Neutrophil (primary cell): ENCODE results near the gene FURIN.

ENCODE experiments used
- H3K27ac ChIP-seq: fragments of 200-600 bp; sonication (generic); 2 replicates; pipeline ENCODE4 v1.5.1; 2016; ENCODE audit warnings: mild to moderate bottlenecking, moderate library complexity
- H3K27me3 ChIP-seq: fragments of 200-600 bp; sonication (generic); 2 replicates; pipeline ENCODE4 v1.6.0; 2016; ENCODE audit warnings: mild to moderate bottlenecking
- H3K36me3 ChIP-seq: fragments of 200-600 bp; sonication (generic); 2 replicates; pipeline ENCODE4 v1.5.1; 2017
- H3K4me1 ChIP-seq, 2 experiments: fragments of 200-600 bp in 1 of 2; sonication (generic) in 1 of 2; 1 replicate in 1 of 2; 2 replicates in 1 of 2; pipeline versions ENCODE4 v1.5.1 to v1.6.1; 2013 to 2016; ENCODE audit warnings: low read depth in 1 of 2, low read length in 1 of 2, mild to moderate bottlenecking in 1 of 2, moderate library complexity in 1 of 2; ENCODE audit not compliant: control insufficient read depth in 1 of 2, insufficient read depth in 1 of 2
- H3K4me3 ChIP-seq, 2 experiments: fragments of 200-600 bp in 1 of 2; sonication (generic) in 1 of 2; 1 replicate in 1 of 2; 2 replicates in 1 of 2; pipeline ENCODE4 v1.5.1; 2013 to 2016; ENCODE audit warnings: low read depth in 1 of 2, low read length in 1 of 2, mild to moderate bottlenecking in 1 of 2, moderate library complexity in 1 of 2
- H3K9me3 ChIP-seq: fragments of 200-600 bp; sonication (generic); 2 replicates; pipeline ENCODE4 v1.5.1; 2016
- CTCF ChIP-seq: fragments of 200-600 bp; sonication (generic); IDR thresholded peaks from 2 replicates; pipeline ENCODE4 v1.5.1; 2016; ENCODE audit warnings: antibody characterized with exemption

The FURIN gene

GRCh38 chr15:90885432-90886290, 17.3 kb downstream of the FURIN start:
- Histone ChIP-seq H3K4me1 (peaks cover 37 to 42% of the 10 kb centered on the region in 2 experiments), H3K9me3 (no peaks in the 10 kb centered on the region), H3K4me3 (peak overlapping the region; percentile 96 to 100), H3K36me3 (peaks cover 70% of the 10 kb centered on the region), H3K27ac (peak overlapping the region; percentile 95), H3K27me3 (no peaks in the 10 kb centered on the region)
- TF ChIP-seq CTCF: peak; percentile 90

- TF ChIP-seq CTCF: no peak
- Histone ChIP-seq H3K27me3 (no peaks in the 10 kb centered on the region), H3K4me1 (peaks cover 37 to 42% of the 10 kb centered on the region in 2 experiments), H3K9me3 (no peaks in the 10 kb centered on the region), H3K27ac (peak overlapping the region; percentile 95), H3K4me3 (peak overlapping the region; percentile 96 to 100), H3K36me3 (peaks cover 70% of the 10 kb centered on the region)
Measured at GRCh38 chr15:90886291-90886614, 17.9 kb downstream of the FURIN start.

GRCh38 chr15:90887037-90887481, 18.7 kb downstream of the FURIN start:
- H3K27ac ChIP-seq: peak overlapping the region; percentile 95
- no peaks in the 10 kb centered on the region for H3K27me3 ChIP-seq
- H3K4me3 ChIP-seq: no peak overlapping the region
- H3K36me3 ChIP-seq: peaks cover 70% of the 10 kb centered on the region
- H3K9me3 ChIP-seq: no peaks in the 10 kb centered on the region
- TF ChIP-seq CTCF: no peak
- H3K4me1 ChIP-seq: peaks cover 37 to 42% of the 10 kb centered on the region in 2 experiments

GRCh38 chr15:90889313-90889730, 20.9 kb downstream of the FURIN start:
- Histone ChIP-seq H3K9me3 (no peaks in the 10 kb centered on the region), H3K27me3 (no peaks in the 10 kb centered on the region), H3K4me1 (peaks cover 27 to 33% of the 10 kb centered on the region in 2 experiments), H3K27ac (no peak overlapping the region), H3K36me3 (peaks cover 83% of the 10 kb centered on the region), H3K4me3 (no peak overlapping the region)
- no peak for TF ChIP-seq CTCF

- peaks cover 27 to 31% of the 10 kb centered on the region in 2 experiments for H3K4me1 ChIP-seq
- H3K4me3 ChIP-seq: no peak overlapping the region
- H3K27me3 ChIP-seq: no peaks in the 10 kb centered on the region
- H3K27ac ChIP-seq: no peak overlapping the region
- H3K9me3 ChIP-seq: no peaks in the 10 kb centered on the region
- H3K36me3 ChIP-seq: peaks cover 89% of the 10 kb centered on the region
- no peak for TF ChIP-seq CTCF
Measured at GRCh38 chr15:90889736-90890456, 21.5 kb downstream of the FURIN start.
